HG03439 (cell line): Measurements from ENCODE around the gene REXO1.
A peak's percentile ranks its signal among the peaks of the same experiment; 100 is the strongest.
"Not testable (repeated sequence)": the region's sequence is repeated elsewhere in the genome, so short reads cannot be mapped to it uniquely, and the experiment has no call there.

Source experiments
- ATAC-seq: cut with Tn5 transposase; IDR thresholded peaks from one replicate; pipeline ENCODE4 v1.9.1; 2021; ENCODE audit warnings: mild to moderate bottlenecking, moderate library complexity; ENCODE audit not compliant: unreplicated experiment

REXO1 gene

DNA sequence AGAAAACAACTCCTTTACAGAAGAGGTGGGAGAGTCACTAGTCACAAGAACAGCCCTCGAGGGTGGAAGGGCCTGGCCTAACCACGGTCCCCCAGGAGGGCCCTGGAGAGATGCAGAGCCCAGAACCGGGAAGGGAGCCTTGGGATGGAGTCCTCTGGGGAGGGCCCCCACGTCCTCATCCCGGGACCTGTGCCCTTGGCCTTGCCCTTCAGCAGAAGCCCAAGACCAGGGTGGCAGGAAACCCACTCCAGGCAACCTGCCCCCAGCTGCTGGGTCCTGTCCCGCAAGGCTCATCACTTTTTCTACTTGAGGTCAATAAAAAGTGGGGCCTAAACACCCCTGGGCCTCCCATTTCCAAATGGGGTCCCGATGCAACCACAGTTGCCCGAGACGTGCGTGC is 33.9 kb downstream of the REXO1 start:
- ATAC-seq, result no peak

DNA sequence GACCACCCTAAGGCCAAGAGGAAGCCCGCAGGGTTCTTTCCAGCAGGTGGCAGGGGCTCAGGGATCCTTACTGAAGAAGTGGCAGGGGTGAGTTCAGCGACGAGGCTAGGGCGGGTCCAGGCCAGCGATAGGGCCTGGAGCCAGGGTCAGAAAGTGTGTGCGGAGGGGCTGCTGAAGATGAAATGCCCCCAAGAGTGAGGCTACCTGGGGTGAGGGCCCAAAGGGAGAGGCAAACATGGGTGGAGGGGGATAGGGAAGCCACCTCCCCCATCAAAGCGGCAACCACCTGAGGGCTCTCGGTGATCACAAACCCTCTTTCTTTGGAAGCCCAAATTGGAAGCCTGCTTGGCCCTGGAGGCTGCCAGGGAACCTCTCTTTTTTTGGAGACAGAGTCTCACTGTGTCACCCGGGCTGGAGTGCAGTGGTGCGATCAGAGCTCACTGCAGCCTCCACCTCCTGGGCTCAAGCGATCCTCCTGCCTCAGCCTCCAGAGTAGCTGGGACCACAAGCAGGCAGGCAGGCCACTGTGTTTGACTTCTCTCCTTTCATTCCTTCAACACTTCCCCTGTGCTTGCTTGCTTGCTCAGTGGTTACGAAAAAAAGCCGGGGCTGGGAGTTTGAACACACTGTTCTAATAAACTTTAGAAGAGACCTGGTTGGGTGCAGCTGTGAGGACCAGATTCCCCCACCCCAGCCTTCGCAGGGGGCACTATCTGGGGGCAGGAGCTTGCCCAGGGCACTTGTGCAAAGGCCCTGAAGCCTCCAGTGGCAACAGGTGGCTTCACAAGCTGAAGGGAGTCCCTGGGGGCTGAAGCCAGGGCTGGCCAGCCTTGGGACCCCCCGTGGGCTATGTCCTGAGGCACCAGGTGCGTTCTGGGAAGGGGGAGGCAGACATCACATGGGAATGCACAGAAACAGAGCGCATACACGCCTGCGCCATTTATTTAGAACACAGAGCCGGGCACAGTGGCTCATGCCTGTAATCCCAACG is 34.8 kb downstream of the REXO1 start:
- no peak for ATAC-seq

DNA sequence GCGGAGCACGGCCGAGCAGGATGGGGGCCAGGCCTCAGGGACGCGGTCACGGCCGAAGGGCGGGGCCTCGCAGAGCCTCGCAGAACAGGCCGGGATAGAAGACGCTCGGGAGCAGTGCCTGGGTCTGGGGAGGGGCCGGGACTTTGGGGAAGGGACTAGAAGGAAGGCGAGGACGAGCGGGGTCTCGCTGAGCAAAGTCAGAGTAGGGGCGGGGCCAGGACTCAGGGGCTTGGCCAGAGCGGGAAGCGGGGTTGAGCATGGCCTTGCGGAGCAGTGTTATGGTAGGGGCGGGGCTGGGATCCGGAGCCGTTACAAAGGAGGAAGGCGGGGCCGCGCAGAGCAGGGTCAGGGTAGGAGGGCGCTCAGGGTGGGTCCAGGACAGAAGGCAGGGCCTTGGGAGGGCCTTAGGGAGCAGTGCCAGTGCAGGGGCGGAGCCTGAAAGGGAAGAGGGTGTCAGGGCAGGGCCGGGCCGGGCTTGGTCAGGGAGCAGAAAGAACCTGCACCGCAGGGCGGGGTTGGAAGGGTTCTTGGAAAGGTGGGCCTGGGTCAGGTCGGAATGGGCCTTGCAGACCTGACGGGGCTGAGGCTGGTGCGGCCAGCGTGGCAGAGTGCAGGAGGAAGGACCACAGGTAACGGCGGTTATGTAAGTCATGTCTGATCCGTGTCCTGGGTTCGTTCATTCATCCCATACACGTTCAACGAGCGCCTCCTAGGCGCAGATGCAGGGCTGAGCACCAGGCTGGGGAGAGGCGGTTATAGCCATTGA is 35.7 kb downstream of the REXO1 start:
- peak; percentile 74 for ATAC-seq

DNA sequence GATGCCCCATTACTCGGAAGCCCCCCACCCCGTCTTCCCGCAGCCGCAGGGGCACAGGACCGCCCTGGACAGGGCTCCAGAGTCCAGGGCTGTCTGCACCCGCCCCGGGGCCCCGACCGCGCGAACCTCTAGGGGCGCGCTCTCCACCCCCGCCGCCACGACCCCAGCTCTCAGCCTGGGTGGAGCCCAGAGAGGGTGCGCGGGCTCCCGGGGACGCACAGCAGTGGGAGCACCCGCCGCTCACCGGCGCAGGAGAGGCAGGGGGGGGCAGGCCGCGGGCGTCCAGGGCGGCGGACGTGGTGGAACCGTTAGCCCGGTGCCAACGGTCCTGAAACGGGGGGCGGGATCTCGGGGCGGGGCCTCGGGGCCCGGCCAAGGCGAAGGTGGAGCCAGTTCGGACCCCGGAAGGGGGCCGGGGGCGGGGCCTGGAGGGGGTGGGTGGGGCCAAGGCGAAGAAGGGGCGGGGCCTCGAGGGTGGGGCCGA is 36.3 kb downstream of the REXO1 start, which contains the start of gene ATP8B3:
TSS of gene ATP8B3 (minus strand) at position 335 of the 484 bp plus-strand sequence. CDS start 540 bp downstream, outside the sequence.
- no peak for ATAC-seq

DNA sequence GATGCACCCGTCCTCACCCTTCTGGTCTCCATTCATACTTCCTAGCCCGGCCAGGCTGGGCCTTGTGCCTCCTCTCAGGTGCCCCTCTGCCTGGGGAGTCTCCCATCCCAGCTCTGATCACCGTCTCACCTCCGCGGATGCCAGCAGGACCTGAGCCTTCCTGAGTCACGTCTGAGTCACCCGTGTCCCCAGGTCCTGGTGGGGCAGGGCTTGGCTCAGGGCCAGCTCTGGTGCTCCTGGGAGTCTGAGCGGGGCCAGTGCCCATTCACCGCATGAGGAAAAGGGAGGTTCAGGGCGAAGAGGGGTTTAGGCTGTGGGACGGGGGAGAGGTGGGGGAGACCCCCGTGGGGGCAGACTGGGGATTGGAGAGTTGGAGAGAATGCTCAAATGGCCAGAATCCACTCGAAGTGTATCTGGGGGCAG is 36.8 kb downstream of the REXO1 start:
- no peak for ATAC-seq

DNA sequence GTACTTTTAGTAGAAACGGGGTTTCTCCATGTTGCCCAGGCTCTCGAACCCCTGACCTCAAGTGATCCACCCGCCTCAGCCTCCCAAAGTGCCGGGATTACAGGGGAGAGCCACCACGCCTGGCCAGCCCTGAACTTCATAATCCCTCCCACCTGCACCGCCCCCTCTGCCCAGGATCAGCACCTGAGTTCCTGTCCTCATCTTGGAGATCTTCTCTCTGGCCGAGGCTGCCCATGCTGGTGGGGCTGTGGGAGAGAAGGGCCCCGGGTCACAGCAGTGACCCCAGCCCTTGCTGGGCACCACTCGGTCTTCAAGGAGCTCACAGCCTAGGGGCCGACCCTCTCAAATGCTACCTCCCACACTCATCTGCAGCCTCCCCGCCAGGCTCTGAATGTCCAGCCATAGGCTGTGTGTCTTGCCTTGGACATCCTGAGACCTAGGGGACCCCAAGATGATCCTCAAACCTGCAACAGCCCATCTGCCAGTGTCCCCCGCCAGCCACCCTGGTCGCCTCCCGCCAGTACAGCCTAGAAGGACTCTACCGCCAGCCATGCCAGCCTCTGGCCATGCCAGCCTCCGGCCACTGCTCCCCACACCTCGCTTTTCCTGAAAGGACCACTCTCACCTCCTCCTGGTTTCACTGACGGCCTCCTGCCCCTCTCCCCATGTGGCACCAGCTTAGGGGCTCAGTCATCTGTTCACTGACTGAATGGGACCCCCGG is 37.7 kb downstream of the REXO1 start:
- ATAC-seq, result no peak

DNA sequence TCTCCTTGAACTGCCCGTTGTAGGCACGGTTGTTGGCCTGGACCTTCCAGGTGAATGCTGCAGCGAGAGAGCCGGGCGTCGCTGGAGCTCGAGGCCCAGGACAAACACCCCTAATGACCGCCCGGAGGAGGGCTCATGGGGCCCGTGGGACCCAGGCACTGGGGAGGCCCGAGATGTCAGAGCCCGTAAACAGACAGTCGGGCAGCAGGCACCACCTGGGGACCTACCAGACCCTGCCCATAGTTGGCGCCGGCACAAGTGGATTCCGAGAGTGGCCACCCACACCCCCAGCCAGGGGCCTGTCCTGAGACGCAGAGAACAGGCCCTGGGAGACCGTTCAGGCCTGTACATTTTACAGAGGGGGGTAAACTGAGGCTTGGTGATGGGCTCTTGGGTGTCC is 38.6 kb downstream of the REXO1 start:
- ATAC-seq, result no peak

DNA sequence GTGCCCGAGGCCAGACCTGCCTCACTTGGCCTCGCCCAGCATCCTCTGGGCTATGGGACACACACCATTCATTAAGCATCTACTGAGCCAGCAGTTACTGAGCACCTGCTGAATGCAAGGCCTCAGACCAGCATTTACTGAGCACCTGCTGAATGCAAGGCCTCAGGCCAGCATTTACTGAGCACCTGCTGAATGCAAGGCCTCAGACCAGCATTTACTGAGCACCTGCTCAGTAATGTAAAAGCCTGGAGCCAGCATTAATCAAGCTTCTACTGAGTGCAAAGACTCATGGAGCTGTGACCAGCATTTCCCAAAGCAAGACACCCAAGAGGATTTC is 39.9 kb downstream of the REXO1 start:
- ATAC-seq, result no peak

DNA sequence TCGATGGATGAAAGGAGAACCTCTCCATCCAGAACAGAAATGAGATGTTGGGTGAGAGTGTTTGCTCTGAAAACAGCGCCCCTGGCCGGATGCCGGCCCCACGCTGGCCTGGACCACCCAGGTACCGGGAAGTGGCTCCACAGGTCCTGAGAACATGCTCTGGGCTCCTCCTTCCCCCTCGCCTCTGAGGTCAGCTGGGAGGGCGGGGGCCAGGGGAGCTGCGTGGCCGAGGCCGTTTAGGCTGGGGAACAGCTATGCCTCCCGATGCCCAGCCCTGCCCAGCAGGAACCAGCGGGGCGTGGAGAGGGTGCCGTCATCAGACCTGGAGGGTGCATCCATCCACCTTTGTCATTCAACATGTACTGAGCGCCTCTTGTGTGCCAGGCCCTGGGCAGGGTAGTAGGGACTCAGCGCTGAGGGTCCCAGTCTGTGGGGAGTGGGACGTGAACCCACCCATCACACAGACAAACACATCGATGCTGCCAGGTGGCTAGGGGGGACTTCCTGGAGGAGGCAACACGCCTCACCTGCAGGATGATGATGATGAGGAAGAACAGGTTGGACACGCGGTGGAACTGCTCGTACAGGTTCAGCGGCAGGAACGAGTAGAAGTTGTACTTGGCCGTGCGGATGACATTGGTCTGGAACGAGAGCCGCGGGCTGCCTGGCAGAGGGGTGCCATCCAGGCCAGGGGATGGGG is 40.4 kb downstream of the REXO1 start:
- ATAC-seq, result no peak

DNA sequence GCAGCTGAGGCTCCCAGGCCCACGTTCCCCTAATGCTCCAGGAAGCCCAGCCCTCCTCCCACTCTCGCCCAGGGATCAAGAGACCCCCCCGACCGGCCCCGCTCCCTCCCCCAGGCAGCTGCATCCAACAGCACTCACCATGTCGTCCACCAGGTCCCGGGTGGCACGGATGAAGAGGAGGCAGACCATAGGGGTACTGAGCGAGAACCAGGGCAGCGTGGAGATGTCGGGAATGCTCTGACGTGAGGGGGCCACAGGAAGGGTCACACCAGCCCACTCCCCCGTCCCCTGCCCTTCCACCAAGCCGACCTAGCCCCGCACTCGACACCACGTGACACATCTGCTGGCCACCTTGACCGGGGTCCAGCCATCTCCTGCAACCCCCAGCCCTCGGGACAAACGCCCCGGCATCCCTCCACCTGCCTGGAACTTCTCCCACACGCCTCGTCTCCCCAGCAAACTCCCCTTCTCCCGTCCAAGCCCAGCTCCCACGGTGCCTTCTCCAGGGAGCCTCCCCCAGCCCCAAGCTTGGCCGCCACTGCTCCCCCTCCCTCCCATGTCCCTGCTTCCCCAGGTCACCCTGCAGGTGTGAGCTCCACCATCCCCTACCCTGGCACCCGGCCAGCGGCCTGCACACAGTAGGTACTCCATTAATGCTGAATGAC is 41.1 kb downstream of the REXO1 start:
- no peak for ATAC-seq

DNA sequence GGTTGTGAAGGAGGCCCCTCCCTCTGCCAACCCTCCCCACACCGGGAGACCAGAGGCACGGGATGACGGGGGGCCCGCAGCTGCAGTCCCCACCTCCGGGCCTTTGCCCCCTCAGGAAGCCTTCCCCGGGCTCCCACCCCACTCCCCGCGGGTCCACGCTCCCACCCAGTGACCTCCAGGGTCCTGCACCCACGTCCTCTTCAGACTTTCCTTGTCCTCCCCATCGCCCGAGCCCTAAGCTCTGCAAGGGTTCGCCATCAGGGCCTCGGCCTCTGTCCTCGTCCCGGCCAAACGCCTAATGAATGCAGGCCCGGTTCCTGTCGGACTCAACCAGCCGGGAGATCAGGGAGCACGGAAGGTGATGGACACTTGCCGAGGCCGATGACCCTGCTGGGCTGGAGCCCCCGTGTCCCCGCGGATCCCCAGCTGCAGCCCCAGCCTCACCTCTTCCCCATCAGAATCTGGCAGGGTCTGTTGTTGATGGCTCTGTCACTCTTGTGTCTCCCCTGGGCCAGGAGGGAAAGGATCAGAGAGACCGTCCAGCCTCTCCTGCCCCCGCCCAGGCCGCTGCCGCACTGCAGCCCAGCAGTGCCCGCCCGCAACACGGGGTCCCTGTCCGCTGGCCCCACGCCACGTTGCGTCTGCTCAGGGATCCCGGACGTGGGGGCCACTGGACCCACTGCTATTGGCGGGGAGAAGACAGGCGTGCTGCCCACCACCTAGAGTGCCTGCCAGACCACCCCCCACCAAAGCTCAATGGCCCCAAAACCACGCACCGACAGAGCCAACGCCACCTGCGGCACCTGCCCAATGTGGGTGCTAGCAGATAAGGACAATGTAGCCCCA is 41.9 kb downstream of the REXO1 start:
- no peak for ATAC-seq

DNA sequence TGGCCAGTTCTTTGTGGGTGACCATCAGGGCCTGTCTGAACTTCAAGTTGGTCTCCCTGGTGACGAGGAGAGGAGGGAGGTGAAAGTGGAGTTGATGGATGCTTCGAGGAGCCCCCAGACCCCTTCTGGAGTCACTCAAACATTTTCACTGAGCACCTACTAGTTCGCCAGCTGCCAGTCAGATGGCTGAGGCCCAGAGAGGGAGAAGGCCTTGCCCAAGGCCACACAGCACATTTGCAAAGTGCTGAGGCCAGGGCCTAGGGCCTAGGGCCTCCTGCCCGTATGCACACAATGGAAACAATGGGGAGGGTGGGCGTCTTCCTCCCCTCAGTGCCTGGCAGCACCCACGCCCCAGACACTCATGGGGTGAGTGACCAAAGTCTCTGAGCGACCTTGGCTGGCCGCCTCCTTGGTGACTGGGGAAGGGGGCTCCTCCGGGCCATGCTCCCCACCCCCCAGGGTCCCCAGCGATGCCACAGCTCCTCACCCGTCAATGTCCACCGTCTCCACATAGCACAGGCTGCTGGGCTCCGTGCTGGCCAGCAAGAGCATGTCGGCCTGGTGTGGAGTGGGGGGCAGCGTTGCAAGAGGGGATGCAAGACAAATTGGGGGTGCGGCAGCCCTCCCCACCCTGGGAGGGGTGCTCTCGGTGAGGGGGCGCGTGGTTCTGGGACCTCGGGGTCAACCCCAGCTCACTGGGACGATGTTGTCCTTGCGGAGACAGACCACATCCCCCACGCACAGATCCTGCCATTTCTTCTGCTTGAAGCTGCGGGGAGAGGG is 42.7 kb downstream of the REXO1 start:
- ATAC-seq, result no peak

DNA sequence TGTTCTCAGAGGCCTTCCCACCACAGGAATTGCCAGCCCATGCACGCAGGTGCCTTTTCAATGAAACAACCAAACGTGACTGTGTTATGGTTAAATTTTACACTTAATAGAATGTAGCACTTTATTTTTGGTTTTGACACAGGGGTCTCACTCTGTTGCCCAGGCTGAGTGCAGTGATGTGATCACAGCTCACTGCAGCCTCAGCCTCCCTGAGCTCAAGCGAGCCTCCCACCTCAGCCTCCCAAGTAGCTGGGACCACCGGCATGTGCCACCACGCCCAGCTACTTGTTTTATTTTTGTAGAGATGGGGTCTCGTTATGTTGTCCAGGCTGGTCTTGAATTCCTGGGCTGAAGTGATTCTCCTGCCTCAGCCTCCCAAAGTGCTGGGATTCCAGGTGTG is 43.4 kb downstream of the REXO1 start:
- ATAC-seq, result no peak

DNA sequence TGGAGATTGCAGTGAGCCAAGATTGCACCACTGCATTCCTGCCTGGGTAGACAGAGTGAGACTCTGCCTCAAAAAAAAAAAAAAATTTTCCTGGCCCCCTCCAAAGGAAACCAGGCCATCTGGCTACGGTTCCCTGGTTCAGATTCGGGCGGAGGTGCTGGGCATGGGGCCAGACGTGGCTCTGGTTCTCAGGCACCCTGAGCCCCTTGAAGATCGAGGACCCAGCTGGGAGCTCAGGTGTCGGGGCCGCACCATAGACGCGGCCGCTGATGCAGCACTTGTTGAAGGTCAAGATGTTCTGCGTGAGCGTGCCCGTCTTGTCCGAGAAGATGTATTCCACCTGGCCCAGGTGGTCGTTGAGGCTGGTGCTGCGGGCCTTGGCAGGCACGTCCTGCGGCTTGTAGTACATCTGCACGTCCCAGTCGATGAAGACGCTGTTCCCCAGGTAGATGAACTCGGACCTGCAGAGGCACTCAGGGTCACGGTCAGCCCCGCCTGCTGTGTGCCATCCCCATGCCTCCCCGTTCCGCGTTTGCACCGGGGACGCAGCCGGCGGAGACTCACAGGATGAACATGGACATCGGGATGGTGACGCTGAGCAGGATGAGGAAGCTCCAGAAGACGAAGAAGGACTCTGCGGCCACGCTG is 48.5 kb downstream of the REXO1 start:
- no peak for ATAC-seq

DNA sequence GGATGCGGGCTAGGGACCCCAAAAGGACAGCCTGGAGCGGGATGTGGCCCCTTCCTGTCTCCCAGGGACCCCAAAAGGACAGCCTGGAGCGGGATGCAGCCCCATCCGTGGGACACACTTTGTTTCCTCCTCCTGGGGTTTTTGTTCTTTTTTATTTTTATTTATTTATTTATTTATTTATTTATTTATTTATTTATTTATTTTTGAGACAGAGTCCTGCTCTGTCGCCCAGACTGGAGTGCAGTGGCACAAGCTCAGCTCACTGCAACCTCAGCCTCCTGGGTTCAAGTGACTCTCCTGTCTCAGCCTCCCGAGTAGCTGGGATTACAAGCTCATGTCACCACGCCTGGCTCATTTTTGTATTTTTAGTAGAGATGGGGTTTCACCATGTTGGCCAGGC is 51.0 kb downstream of the REXO1 start:
- ATAC-seq, result not testable (repeated sequence)

DNA sequence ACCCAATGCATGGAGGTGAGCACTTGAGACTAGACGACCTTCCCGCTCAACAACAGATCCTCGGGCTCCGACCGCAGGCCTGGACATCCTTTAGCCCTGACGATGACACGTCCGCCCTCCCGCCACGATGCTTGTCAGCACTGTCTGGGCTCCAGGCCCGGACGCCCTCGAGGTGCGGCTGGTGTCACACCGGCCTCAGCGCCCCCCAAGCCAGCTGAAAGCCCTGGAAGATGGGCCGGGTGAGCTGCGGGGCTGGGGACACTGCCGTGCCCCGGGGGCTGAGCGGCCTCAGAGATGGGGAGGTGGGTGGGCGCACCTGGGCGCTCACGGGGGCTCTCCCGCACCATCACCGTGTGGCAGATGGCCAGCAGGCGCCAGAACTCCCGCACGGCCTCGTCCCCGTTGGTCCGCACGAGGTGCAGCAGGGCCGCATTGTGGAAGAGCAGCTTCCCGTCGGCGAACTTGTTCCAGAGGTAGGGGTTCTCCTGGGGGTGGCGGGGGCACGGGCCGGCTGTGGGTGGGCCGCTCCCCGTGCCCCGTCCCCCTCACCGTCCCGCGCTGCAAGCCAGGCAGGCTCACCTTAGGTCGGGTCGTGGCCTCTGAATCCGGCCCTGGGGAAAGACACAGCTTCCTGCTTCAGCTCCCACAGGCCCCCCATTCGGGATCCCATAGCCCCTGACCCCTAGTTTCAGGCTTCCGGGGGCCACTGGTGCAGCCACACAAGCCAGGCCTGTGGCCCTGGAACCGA is 51.7 kb downstream of the REXO1 start:
- ATAC-seq, result no peak
